ENCODE data around the gene ZNF362.

GRCh38 chr1:33244809-33245186 is 11.5 kb upstream of the ZNF362 start:
- no peak for TF ChIP-seq EZH2phosphoT487 (IDR thresholded peaks at IDR 0.05; ENCODE audit: unreplicated experiment)
- TF ChIP-seq CTCF (conservative IDR thresholded peaks at IDR 0.05; ENCODE audit: low read depth in 2 of 2), result no peak
- no peak for TF ChIP-seq REST (IDR thresholded peaks at IDR 0.05; ENCODE audit: unreplicated experiment)
- no peak for TF ChIP-seq ETS1 (IDR thresholded peaks at IDR 0.05)
- no peak for TF ChIP-seq POLR2AphosphoS5 (IDR thresholded peaks at IDR 0.05; ENCODE audit: low read depth)
- TF ChIP-seq CREB1 (CRISPR knock-in tag; IDR thresholded peaks at IDR 0.05; ENCODE audit: low read depth), result no peak
- TF ChIP-seq JUNB (IDR thresholded peaks at IDR 0.05; ENCODE audit: unreplicated experiment), result no peak
- TF ChIP-seq EZH2 (IDR thresholded peaks at IDR 0.05; ENCODE audit: low read depth, unreplicated experiment), result no peak
- TF ChIP-seq ZNF331 (CRISPR knock-in tag; IDR thresholded peaks at IDR 0.05; ENCODE audit: low read depth), result no peak
